GM10248 (cell line): ENCODE measurements around the gene TCF12.

Experiments
- CTCF ChIA-PET: fragments of 300-600 bp; sonication (Branson Sonifier 250); formaldehyde crosslinking; extraction: SDS; loops from one replicate; lab custom pipeline; 2021; ENCODE audit warnings: antibody characterized with exemption; lab: Yijun Ruan, JAX
- POLR2A ChIA-PET: fragments of 350-650 bp; sonication (Branson Sonifier 250); formaldehyde crosslinking; extraction: SDS; loops from one replicate; lab custom pipeline; 2020; ENCODE audit warnings: antibody characterized with exemption; lab: Yijun Ruan, JAX
- DNase-seq: peaks from one replicate; pipeline ENCODE4 v3.0.0; 2012; ENCODE audit errors: extremely low spot score
- CTCF ChIP-seq: IDR thresholded peaks from 2 replicates; pipeline ENCODE4 v1.5.1; 2012; ENCODE audit warnings: mild to moderate bottlenecking, low read depth; ENCODE audit errors: extremely low read depth, missing control alignments, control extremely low read depth

TCF12 gene

DNA sequence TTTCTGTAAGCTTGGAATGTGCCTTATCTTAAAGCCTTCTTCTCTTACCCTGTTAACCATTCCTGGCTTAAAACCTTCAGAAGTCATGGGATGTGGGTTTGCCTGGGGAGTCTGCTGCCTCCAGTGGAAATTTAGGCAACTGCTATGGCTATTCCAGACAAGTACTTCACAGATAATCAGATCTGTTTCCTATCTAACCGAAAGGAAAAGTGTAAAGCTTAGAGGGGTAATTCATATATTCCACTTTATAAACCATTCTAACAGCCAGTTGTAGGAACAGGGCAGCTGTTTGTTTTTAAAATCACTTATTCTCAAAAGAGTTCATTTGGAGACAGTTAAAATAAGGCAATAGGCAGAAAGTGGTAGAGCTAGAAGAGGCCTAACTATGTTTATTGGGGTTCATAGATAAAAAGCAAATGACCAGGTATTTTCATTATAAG is 219.9 kb downstream of the TCF12 start:
- DNase-seq, result peak; percentile 16
- peak; percentile 30 for TF ChIP-seq CTCF
- ChIA-PET CTCF (interaction anchor here (0.7 to 2.0 kb wide), 18 partner anchors 8 to 316 kb away, joined by 3 to 7 read pairs (median 4); no protein-coding TSS in a partner anchor), POLR2A (no interaction called here)

GRCh38 chr15:57143511-57144078 is 225.2 kb downstream of the TCF12 start:
- no peak for DNase-seq
- CTCF ChIA-PET, result interaction anchor here (0.6 to 1.3 kb wide), 2 partner anchors 9 to 10 kb away, joined by 3 read pairs; no protein-coding TSS in a partner anchor
- POLR2A ChIA-PET, result interaction anchor here (0.5 kb wide), 1 partner anchor 8 kb away, joined by 4 read pairs; no protein-coding TSS in a partner anchor
- no peak for TF ChIP-seq CTCF

DNA sequence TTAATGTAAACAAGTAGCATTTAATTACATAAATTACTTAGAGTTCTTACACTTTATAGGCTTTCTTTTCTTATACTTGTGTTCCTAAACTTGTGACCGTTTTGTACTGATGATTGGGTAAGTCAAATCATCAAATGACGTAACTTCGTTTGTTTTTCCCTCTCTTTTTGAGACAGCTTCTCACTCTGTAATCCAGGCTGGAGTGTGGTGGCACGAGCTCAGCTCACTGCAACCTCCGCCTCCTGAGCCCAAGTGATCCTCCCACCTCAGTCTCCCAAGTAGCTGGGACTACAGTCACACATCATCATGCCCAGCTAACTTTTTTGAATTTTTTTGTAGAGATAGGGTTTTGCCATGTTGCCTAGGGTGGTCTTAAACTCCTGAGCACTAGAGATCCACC is 226.0 kb downstream of the TCF12 start:
- TF ChIP-seq CTCF, result no peak
- no peak for DNase-seq
- POLR2A ChIA-PET, result no interaction called here
- CTCF ChIA-PET, result interaction anchor here (1.0 to 6.7 kb wide), 10 partner anchors 11 to 383 kb away, joined by 3 to 163 read pairs (median 10); no protein-coding TSS in a partner anchor

DNA sequence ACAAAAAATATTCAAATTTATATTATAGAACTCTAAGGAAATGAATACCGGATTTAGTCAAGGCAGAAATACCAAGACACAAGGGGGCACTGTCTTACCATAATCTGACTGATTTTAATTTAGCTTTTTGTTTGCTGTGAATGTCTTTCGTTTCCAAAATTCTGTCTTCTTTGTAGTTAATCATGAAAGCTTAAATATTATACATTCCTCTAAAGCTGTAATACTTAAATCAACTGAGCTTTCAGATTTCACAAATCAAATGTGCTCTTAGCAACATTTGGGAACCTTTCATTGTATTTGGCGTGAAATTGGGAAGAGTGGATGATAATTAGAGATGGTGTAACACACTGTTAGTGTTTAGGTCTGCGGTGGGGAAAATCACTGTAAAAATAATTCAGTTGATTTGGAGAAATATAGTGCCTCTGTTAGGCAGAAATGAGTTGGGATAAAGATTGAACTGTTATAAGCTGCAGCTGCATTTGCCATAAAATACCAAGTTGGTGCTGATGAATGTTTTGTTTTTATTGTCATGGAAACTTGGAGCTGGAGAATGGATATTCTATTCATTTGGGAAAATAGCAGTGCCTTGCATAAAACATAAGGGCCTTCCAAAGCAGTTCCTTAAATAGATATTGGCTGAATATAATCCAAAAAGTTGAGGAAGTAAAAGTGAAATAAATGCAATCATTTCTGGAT is 228.2 kb downstream of the TCF12 start:
- peak; percentile 18 for DNase-seq
- ChIA-PET CTCF (interaction anchor here (0.5 to 6.7 kb wide), 46 partner anchors 8 to 655 kb away, joined by 3 to 163 read pairs (median 5); no protein-coding TSS in a partner anchor), POLR2A (no interaction called here)
- peak; percentile 61 for TF ChIP-seq CTCF

DNA sequence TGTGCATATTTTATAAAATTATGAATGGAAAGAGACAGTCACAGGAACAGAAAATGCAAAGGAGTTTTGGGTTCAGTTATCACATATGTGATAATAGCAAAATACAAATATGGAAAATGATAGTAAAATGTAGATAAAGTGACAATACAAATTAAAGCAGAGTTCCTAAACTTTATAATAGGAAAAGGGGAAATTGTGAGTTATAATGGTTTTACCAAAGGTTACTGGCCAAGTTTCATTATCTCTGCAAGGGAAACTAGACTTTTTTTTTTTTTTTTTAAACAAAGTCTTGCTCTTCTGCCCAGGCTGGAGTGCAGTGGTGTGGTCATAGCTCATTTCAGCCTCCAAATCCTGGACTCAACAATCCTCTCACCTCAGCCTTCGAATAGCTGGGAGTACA is 229.2 kb downstream of the TCF12 start:
- ChIA-PET CTCF (interaction anchor here (0.7 to 6.7 kb wide), 22 partner anchors 9 to 394 kb away, joined by 3 to 163 read pairs (median 8); no protein-coding TSS in a partner anchor), POLR2A (no interaction called here)
- no peak for TF ChIP-seq CTCF
- DNase-seq, result no peak

DNA sequence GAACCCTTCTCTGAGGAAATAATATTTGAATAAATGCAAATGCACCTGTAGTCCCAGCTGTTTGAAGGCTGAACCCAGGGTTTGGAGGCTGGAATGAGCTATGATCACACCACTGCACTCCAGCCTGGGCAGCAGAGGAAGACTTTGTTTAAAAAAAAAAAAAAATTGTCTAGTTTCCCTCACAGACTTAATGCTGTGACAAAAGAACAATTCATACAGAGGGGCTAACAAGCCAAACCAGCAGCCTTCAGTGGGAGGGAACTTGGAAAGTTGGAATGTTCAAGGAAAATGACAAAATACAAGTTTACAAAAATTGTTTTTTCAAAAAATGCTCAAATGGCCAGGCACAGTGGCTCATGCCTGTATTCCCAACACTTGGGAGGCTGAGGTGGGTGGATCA is 229.8 kb downstream of the TCF12 start:
- TF ChIP-seq CTCF, result no peak
- CTCF ChIA-PET, result interaction anchor here (1.2 to 6.7 kb wide), 8 partner anchors 10 to 379 kb away, joined by 3 to 163 read pairs (median 20); no protein-coding TSS in a partner anchor
- DNase-seq, result no peak
- POLR2A ChIA-PET, result no interaction called here
